Measurements from ENCODE around the gene PDCD7. TPM values are rescaled to one million over a fixed set of nuclear protein-coding genes. Genes with fewer than 3 reads are reported as not detected.

Gene PDCD7
- total RNA-seq, 2 donors from 2014 or later = 25.4 to 33.1 TPM

- DNase-seq = no peak
- no peak overlapping the region for H3K4me3 ChIP-seq (ENCODE audit: low read length)
- no peak overlapping the region for H3K27ac ChIP-seq (ENCODE audit: low read depth, low read length)
- H3K4me3 Mint-ChIP-seq = no peak overlapping the region
- no peak overlapping the region for H3K27ac Mint-ChIP-seq
- H3K9me3 ChIP-seq (ENCODE audit: control insufficient read depth, low read length) = no peaks in the 10 kb centered on the region
- H3K9ac ChIP-seq (ENCODE audit: extremely low read depth, low read length, poor library complexity, severe bottlenecking) = no peak overlapping the region
- H3K4me1 Mint-ChIP-seq = peaks cover 9% of the 10 kb centered on the region
- no peaks in the 10 kb centered on the region for H3K4me1 ChIP-seq (ENCODE audit: control insufficient read depth, insufficient read depth, low read length)
- 92 to 100% methylated on average over 2 to 6 of the region's 6 CpGs for WGBS, 2 experiments (ENCODE audit: insufficient coverage in 1 of 2, insufficient read length in 1 of 2)
- peaks cover 3% of the 10 kb centered on the region for H3K27me3 Mint-ChIP-seq (ENCODE audit: insufficient read depth)
- no peaks in the 10 kb centered on the region for H3K9me3 Mint-ChIP-seq
- H3K27me3 ChIP-seq (ENCODE audit: control insufficient read depth, insufficient read depth, low read length, poor library complexity, severe bottlenecking) = no peaks in the 10 kb centered on the region
- peaks cover 16% of the 10 kb centered on the region for H3K36me3 ChIP-seq (ENCODE audit: control insufficient read depth, insufficient read depth, low read length)
- peaks cover 20% of the 10 kb centered on the region for H3K36me3 Mint-ChIP-seq (ENCODE audit: low read depth)
- no peak for TF ChIP-seq CTCF (conservative IDR thresholded peaks at IDR 0.05)
Measured at GRCh38 chr15:65106011-65106590, 27.5 kb downstream of the PDCD7 start.

- Histone ChIP-seq H3K9me3 (ENCODE audit: control insufficient read depth, low read length) (no peaks in the 10 kb centered on the region), H3K27ac (ENCODE audit: low read depth, low read length) (no peak overlapping the region), H3K4me1 (ENCODE audit: control insufficient read depth, insufficient read depth, low read length) (no peaks in the 10 kb centered on the region), H3K27me3 (ENCODE audit: control insufficient read depth, insufficient read depth, low read length, poor library complexity, severe bottlenecking) (no peaks in the 10 kb centered on the region), H3K36me3 (ENCODE audit: control insufficient read depth, insufficient read depth, low read length) (peaks cover 22% of the 10 kb centered on the region), H3K9ac (ENCODE audit: extremely low read depth, low read length, poor library complexity, severe bottlenecking) (no peak overlapping the region), H3K4me3 (ENCODE audit: low read length) (no peak overlapping the region)
- H3K27ac Mint-ChIP-seq = no peak overlapping the region
- H3K9me3 Mint-ChIP-seq = no peaks in the 10 kb centered on the region
- peaks cover 4% of the 10 kb centered on the region for H3K4me1 Mint-ChIP-seq
- TF ChIP-seq CTCF (conservative IDR thresholded peaks at IDR 0.05) = no peak
- H3K36me3 Mint-ChIP-seq (ENCODE audit: low read depth) = peaks cover 18% of the 10 kb centered on the region
- peaks cover 3% of the 10 kb centered on the region for H3K27me3 Mint-ChIP-seq (ENCODE audit: insufficient read depth)
- DNase-seq = peak; percentile 36
- 88 to 96% methylated on average over 5 of the region's 5 CpGs for WGBS, 2 experiments (ENCODE audit: insufficient coverage in 1 of 2, insufficient read length in 1 of 2)
- no peak overlapping the region for H3K4me3 Mint-ChIP-seq
Measured at GRCh38 chr15:65105038-65105437, 28.6 kb downstream of the PDCD7 start.

- Mint-ChIP-seq H3K27ac (no peak overlapping the region), H3K36me3 (ENCODE audit: low read depth) (peaks cover 28% of the 10 kb centered on the region), H3K27me3 (ENCODE audit: insufficient read depth) (peaks cover 3% of the 10 kb centered on the region), H3K9me3 (no peaks in the 10 kb centered on the region), H3K4me1 (peaks cover 4% of the 10 kb centered on the region), H3K4me3 (peak overlapping the region; percentile 50)
- H3K9ac ChIP-seq (ENCODE audit: extremely low read depth, low read length, poor library complexity, severe bottlenecking) = no peak overlapping the region
- no peaks in the 10 kb centered on the region for H3K4me1 ChIP-seq (ENCODE audit: control insufficient read depth, insufficient read depth, low read length)
- WGBS, 2 experiments (ENCODE audit: insufficient coverage in 1 of 2, insufficient read length in 1 of 2) = 92 to 100% methylated on average over 3 of the region's 3 CpGs
- no peak overlapping the region for H3K4me3 ChIP-seq (ENCODE audit: low read length)
- H3K27me3 ChIP-seq (ENCODE audit: control insufficient read depth, insufficient read depth, low read length, poor library complexity, severe bottlenecking) = no peaks in the 10 kb centered on the region
- H3K27ac ChIP-seq (ENCODE audit: low read depth, low read length) = no peak overlapping the region
- TF ChIP-seq CTCF (conservative IDR thresholded peaks at IDR 0.05) = no peak
- no peaks in the 10 kb centered on the region for H3K9me3 ChIP-seq (ENCODE audit: control insufficient read depth, low read length)
- peak; percentile 36 for DNase-seq
- peaks cover 40% of the 10 kb centered on the region for H3K36me3 ChIP-seq (ENCODE audit: control insufficient read depth, insufficient read depth, low read length)
Measured at GRCh38 chr15:65102912-65103311, 30.7 kb downstream of the PDCD7 start.
